IPS-15b (cell line): ENCODE results near the gene ACADVL.
A peak's percentile ranks its signal among the peaks of the same experiment; 100 is the strongest.

Experiments used
- H3K27me3 ChIP-seq: one replicate; pipeline ENCODE4 v1.6.1; 2013; ENCODE audit warnings: low read length; ENCODE audit not compliant: control insufficient read depth, insufficient read depth
- H3K36me3 ChIP-seq: one replicate; pipeline ENCODE4 v1.6.1; 2013; ENCODE audit warnings: low read length; ENCODE audit not compliant: control insufficient read depth, insufficient read depth
- H3K4me1 ChIP-seq: one replicate; pipeline ENCODE4 v1.6.1; 2013; ENCODE audit warnings: mild to moderate bottlenecking, low read length; ENCODE audit not compliant: control insufficient read depth, insufficient read depth
- H3K4me3 ChIP-seq: one replicate; pipeline ENCODE4 v1.5.1; 2013; ENCODE audit warnings: low read depth, low read length
- H3K9ac ChIP-seq: one replicate; pipeline ENCODE4 v1.6.1; 2013; ENCODE audit warnings: low read depth, mild to moderate bottlenecking, low read length
- H3K9me3 ChIP-seq: one replicate; pipeline ENCODE4 v1.6.1; 2013; ENCODE audit warnings: mild to moderate bottlenecking, low read length; ENCODE audit not compliant: control insufficient read depth, insufficient read depth

ACADVL gene

DNA sequence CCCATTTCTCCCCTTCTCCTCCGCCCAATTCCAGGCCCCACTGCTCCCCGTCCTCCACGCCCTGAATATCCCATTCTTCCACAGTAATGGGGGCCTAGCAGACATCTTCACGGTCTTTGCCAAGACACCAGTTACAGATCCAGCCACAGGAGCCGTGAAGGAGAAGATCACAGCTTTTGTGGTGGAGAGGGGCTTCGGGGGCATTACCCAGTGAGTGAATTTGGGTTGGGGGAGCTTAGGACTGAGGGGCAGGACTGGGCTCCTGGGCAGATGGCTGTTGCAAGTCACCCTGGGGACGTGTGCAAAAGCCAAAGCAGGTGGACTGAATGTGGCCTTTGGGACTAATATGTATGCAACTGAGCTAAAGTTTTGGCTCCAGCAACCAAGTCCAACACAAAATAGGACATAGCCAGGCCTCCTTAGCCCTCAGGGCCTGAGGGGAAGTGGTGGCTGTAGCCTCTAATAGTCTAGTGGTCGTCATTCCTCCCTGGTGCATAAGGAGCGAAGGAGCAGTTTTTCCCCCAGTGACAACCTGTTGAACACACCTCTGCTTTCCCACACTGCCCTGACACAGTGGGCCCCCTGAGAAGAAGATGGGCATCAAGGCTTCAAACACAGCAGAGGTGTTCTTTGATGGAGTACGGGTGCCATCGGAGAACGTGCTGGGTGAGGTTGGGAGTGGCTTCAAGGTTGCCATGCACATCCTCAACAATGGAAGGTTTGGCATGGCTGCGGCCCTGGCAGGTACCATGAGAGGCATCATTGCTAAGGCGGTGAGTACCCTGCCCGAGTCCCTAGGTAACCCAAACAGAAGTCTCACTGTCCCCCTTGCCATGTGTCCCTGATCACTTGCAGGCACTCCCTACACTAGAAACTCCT lies 2.6 kb downstream of the ACADVL start:
- Histone ChIP-seq H3K4me3 (no peak overlapping the region), H3K9me3 (no peaks in the 10 kb centered on the region), H3K9ac (no peak overlapping the region), H3K4me1 (peaks cover 6% of the 10 kb centered on the region), H3K27me3 (no peaks in the 10 kb centered on the region), H3K36me3 (peaks cover 59% of the 10 kb centered on the region)

DNA sequence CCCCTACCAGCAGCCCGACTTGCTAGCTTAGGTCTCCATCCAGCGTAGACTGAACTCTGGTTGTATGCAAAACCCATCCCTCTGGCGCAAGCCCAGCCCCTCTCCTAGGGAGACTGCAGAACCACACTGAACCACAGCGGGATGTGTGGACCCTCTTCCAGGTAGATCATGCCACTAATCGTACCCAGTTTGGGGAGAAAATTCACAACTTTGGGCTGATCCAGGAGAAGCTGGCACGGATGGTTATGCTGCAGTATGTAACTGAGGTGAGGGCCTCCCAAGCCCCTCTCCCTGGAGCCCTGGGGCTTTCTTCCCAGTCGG lies 3.2 kb downstream of the ACADVL start:
- H3K27me3 ChIP-seq: no peaks in the 10 kb centered on the region
- H3K36me3 ChIP-seq: peaks cover 65% of the 10 kb centered on the region
- no peaks in the 10 kb centered on the region for H3K9me3 ChIP-seq
- no peak overlapping the region for H3K4me3 ChIP-seq
- peaks cover 6% of the 10 kb centered on the region for H3K4me1 ChIP-seq
- no peak overlapping the region for H3K9ac ChIP-seq

DNA sequence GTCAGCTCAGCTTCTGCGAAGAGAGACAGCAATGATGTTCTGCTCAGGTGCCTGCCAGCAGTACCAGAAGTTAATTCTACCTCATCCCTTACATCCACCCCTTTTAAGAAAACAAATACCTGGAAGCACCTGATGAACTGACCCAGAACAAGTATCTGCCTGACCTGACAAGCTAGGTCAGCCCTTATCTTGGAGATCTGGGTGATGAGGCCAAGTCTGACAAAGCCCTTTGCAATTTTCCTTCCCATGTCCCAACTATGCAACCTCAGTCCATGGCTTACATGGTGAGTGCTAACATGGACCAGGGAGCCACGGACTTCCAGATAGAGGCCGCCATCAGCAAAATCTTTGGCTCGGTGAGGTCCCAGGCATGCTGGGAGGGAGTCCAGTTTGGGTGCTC lies 3.6 kb downstream of the ACADVL start:
- Histone ChIP-seq H3K4me3 (no peak overlapping the region), H3K9me3 (no peaks in the 10 kb centered on the region), H3K27me3 (no peaks in the 10 kb centered on the region), H3K4me1 (peaks cover 3% of the 10 kb centered on the region), H3K36me3 (peaks cover 69% of the 10 kb centered on the region), H3K9ac (no peak overlapping the region)

DNA sequence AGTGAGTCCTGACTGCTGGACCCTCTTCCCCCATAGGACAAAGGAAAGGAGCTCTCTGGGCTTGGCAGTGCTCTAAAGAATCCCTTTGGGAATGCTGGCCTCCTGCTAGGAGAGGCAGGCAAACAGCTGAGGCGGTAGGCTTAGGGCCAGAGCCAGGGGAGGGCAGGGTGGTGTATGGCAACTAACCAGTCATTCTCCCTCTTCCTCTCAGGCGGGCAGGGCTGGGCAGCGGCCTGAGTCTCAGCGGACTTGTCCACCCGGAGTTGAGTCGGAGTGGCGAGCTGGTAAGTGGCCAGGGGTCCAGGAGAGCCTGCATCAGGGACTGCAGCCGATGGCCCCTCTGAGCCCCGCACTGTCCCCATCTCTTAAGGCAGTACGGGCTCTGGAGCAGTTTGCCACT lies 4.4 kb downstream of the ACADVL start:
- H3K27me3 ChIP-seq: no peaks in the 10 kb centered on the region
- H3K4me1 ChIP-seq: peaks cover under 1% of the 10 kb centered on the region
- no peak overlapping the region for H3K4me3 ChIP-seq
- no peak overlapping the region for H3K9ac ChIP-seq
- H3K36me3 ChIP-seq: peaks cover 75% of the 10 kb centered on the region
- no peaks in the 10 kb centered on the region for H3K9me3 ChIP-seq

DNA sequence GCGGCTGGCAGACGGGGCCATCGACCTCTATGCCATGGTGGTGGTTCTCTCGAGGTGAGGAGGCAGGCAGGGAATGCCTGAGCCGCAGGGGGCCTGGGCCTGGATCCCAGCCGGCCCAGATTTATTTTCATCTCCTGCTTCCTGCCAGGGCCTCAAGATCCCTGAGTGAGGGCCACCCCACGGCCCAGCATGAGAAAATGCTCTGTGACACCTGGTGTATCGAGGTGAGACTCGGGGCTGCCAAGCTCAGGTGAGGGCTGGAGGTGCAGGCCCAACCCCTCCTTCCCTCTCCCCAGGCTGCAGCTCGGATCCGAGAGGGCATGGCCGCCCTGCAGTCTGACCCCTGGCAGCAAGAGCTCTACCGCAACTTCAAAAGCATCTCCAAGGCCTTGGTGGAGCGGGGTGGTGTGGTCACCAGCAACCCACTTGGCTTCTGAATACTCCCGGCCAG lies 4.9 kb downstream of the ACADVL start:
- Histone ChIP-seq H3K4me3 (no peak overlapping the region), H3K9ac (no peak overlapping the region), H3K27me3 (no peaks in the 10 kb centered on the region), H3K4me1 (no peaks in the 10 kb centered on the region), H3K9me3 (no peaks in the 10 kb centered on the region), H3K36me3 (peaks cover 79% of the 10 kb centered on the region)

DNA sequence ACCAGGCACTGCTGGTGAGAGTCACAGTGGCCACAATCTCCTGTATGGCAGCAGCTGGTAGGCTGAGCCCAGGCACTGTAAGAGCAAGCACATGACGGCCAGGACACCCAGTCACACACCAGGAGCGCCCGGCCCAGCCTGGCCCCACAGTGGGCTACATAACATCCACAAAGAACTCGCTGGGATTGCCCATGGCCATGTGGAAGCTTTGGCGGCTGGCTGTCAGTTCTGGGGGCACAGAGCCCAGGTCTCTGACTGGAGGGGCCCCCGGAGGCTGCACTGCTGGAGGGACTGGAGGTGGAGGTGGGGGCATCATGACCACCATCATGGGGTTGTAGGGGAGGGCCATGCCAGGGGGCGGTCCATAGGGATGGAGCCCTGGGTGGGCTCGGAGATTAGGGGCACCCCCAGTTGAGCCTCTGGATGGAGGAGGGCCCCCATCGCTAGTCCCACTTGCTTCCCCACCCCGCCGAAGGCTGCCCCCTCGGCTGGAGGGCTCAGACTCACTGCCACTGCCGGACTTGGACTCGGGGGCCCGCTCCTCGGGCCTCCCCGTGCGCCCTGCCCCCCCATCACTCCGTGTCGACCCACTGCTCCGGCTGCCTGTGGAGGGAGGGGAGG lies 6.1 kb downstream of the ACADVL start:
- Histone ChIP-seq H3K27me3 (no peaks in the 10 kb centered on the region), H3K4me1 (no peaks in the 10 kb centered on the region), H3K36me3 (peaks cover 89% of the 10 kb centered on the region), H3K9me3 (no peaks in the 10 kb centered on the region), H3K9ac (no peak overlapping the region), H3K4me3 (no peak overlapping the region)

DNA sequence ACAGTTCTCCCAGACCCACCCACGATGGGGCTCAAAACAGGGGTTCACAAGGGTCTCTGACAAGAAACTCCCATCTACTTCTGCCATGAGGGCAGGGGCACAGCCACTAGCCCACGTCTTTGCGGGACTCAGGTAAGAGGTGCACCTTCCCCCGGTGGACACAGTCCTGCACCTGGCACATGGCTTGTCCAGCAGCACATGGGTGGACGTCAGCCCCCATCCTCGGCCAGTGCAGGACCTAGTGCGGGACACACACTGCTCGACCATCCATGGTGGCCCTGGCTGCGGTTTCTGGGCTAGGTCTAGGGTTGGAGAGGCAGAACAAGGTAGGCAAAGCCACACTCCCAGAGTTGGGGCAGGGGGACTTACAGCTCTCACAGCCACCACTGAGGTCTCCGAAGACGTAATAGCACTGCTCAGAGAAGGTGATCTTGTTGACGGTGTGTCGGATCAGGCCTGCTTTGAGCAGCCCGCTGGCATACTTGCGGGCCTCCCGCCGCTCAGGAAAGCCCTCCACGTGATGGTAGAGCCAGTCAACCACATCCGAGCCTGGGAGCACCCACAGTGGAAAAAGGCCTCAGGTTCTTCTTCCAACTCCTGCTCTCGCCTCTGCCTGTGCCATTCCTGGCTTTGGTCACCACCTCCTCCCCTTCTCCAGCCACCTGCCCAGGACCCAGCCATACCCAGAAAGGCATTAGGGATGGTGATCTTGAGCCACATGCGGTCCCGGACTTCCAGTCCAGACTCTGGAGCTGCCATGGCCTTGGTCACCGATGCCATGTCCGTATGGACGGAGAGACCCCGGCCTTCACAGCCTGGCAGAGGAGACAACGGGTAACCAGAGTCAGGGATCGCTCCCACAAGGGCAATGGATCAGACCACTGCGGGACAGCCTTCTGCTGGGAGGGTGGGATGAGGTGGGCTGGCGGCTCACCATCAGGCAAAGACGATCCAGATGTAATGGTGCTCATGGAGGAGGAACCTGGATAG lies 7.3 kb downstream of the ACADVL start:
- Histone ChIP-seq H3K9ac (no peak overlapping the region), H3K4me3 (no peak overlapping the region), H3K36me3 (peaks cover 78% of the 10 kb centered on the region)

DNA sequence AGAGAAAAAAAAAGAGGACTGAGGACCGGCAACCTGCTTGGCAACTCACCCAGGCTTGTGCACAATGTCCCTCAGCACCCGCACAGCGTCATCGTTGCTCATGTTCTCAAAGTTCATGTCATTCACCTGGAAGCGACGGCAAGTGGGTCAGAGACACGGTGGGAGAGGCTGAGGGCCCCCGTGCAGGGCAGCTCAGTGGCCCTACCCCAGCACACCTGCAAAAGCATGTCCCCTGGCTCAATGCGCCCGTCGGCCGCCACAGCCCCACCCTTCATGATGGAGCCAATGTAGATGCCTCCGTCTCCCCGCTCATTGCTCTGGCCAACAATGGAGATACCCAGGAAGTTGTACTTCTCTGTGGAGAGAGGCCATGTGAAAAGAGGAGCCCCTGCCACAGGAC lies 9.2 kb downstream of the ACADVL start:
- Histone ChIP-seq H3K4me3 (no peak overlapping the region), H3K4me1 (peaks cover 3% of the 10 kb centered on the region), H3K9me3 (no peaks in the 10 kb centered on the region), H3K36me3 (peaks cover 60% of the 10 kb centered on the region), H3K9ac (no peak overlapping the region), H3K27me3 (no peaks in the 10 kb centered on the region)

More for the DNA sequence above, 7.3 kb downstream of the ACADVL start:
- Histone ChIP-seq H3K9me3 (no peaks in the 10 kb centered on the region), H3K4me1 (peaks cover under 1% of the 10 kb centered on the region), H3K27me3 (no peaks in the 10 kb centered on the region)

DNA sequence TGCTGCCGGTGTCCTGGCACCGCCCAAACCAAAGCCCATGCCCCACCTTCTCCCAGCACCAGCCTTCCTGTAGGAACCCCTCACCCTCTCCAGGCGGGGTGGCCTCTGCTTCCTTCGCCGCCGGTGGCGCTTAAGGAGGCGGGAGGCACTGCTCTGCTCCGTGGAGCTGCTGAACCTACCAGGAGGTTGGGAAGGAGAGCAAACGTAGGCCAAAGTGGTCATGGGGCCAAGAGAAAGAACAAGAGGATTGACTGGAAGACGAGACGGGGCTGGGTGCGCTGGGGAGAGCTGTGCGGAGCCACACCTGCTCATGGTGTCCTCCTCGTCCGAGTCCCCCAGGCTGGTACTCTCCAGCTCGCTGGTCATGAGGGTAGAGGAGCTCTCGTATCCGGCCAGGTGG lies 9.8 kb downstream of the ACADVL start:
- Histone ChIP-seq H3K4me3 (no peak overlapping the region), H3K4me1 (peaks cover 3% of the 10 kb centered on the region), H3K27me3 (no peaks in the 10 kb centered on the region), H3K36me3 (peaks cover 55% of the 10 kb centered on the region), H3K9ac (no peak overlapping the region), H3K9me3 (no peaks in the 10 kb centered on the region)

DNA sequence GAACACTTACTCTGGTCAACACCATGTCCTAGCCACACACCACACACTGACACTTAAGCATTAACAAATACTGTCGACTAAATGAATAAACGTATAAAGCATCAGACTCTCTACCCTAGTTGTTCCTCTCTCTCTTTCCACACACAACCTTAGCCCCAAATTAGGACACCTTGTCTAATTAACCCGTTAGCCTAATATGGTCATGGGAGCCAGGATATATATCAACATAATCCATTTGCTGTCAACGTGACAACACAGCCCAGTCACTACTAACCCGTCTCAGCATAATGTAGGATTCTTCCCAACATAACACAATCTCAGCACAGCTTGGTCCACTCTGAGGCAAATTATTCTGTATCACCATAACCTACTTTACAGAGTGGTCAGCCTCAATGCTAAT lies 12.4 kb downstream of the ACADVL start:
- peaks cover 53% of the 10 kb centered on the region for H3K36me3 ChIP-seq
- H3K9ac ChIP-seq: no peak overlapping the region

DNA sequence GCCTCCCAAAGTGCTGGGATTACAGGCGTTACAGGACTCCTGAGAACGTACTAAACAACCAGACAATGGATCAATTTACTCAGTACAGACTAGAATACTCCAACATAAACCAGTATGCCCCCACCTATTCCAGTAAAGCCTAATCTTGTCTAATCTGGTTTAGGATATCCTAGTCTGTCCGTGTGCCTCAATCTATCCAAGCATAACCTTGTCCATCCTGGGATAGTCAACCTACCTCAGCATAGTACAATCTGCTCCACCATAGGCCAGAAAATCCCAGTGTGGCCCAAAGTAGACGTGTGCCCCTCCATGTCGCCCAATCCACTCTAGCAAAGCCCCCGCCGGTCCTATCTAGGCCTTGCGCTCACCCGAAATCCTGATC lies 14.0 kb downstream of the ACADVL start:
- peak overlapping the region; percentile 78 for H3K4me3 ChIP-seq
- H3K4me1 ChIP-seq: peaks cover 8% of the 10 kb centered on the region
- H3K36me3 ChIP-seq: peaks cover 38% of the 10 kb centered on the region
- H3K27me3 ChIP-seq: no peaks in the 10 kb centered on the region
- H3K9ac ChIP-seq: peak overlapping the region; percentile 48
- no peaks in the 10 kb centered on the region for H3K9me3 ChIP-seq

More for the DNA sequence above, 12.4 kb downstream of the ACADVL start:
- Histone ChIP-seq H3K4me1 (peaks cover 4% of the 10 kb centered on the region), H3K27me3 (no peaks in the 10 kb centered on the region), H3K4me3 (no peak overlapping the region), H3K9me3 (no peaks in the 10 kb centered on the region)
